Neural progenitor cell (in vitro differentiated cells): ENCODE results near the gene FATE1. TPM values are rescaled to one million over a fixed set of nuclear protein-coding genes. Genes with fewer than 3 reads are reported as not detected.

Experiments
- DNase-seq: peaks from one replicate; pipeline ENCODE4 v3.0.0-alpha.2; 2016; ENCODE audit warnings: low spot score
- H2AFZ ChIP-seq: fragments of 200-600 bp; sonication (generic); replicated peaks from 2 replicates; pipeline ENCODE4 v1.6.1; 2016; ENCODE audit warnings: antibody characterized with exemption
- H3F3A ChIP-seq: fragments of 200-600 bp; sonication (generic); 2 replicates; pipeline ENCODE4 v1.6.1; 2016; ENCODE audit warnings: antibody characterized with exemption, low read depth
- H3K27ac ChIP-seq: fragments of 200-600 bp; sonication (generic); 2 replicates; pipeline ENCODE4 v1.5.1; 2016; ENCODE audit warnings: mild to moderate bottlenecking
- H3K27me3 ChIP-seq: fragments of 200-600 bp; sonication (generic); 2 replicates; pipeline ENCODE4 v1.6.1; 2016; ENCODE audit warnings: mild to moderate bottlenecking, moderate library complexity
- H3K36me3 ChIP-seq: fragments of 200-600 bp; sonication (generic); 2 replicates; pipeline ENCODE4 v1.5.1; 2016
- H3K4me1 ChIP-seq: fragments of 200-600 bp; sonication (generic); 2 replicates; pipeline ENCODE4 v1.6.1; 2016; ENCODE audit warnings: mixed run types
- H3K4me2 ChIP-seq: fragments of 200-600 bp; sonication (generic); 2 replicates; pipeline ENCODE4 v1.6.1; 2016
- H3K4me3 ChIP-seq: fragments of 200-600 bp; sonication (generic); 2 replicates; pipeline ENCODE4 v1.5.1; 2016
- H3K79me2 ChIP-seq: fragments of 200-600 bp; sonication (generic); 2 replicates; pipeline ENCODE4 v1.6.1; 2016; ENCODE audit warnings: low read depth
- H3K9ac ChIP-seq: fragments of 200-600 bp; sonication (generic); 2 replicates; pipeline ENCODE4 v1.6.1; 2016
- H3K9me3 ChIP-seq: fragments of 200-600 bp; sonication (generic); 2 replicates; pipeline ENCODE4 v1.5.1; 2016; ENCODE audit warnings: low read depth
- H4K20me1 ChIP-seq: fragments of 200-600 bp; sonication (generic); 2 replicates; pipeline ENCODE4 v1.6.1; 2016; ENCODE audit warnings: low read depth
- H3K27ac Mint-ChIP-seq: 3 replicates; pipeline ENCODE4 v1.8.0; 2021; ENCODE audit warnings: mixed read lengths
- H3K27me3 Mint-ChIP-seq: 2 replicates; pipeline ENCODE4 v1.8.0; 2022; ENCODE audit warnings: low read depth, mild to moderate bottlenecking, inconsistent platforms, moderate library complexity, mixed read lengths; ENCODE audit not compliant: insufficient read depth
- H3K36me3 Mint-ChIP-seq: 3 replicates; pipeline ENCODE4 v1.8.0; 2021; ENCODE audit warnings: mixed read lengths
- H3K4me1 Mint-ChIP-seq: 3 replicates; pipeline ENCODE4 v1.8.0; 2021; ENCODE audit warnings: mixed read lengths
- H3K4me3 Mint-ChIP-seq: 3 replicates; pipeline ENCODE4 v1.8.0; 2021; ENCODE audit warnings: mild to moderate bottlenecking, moderate library complexity, mixed read lengths
- H3K9me3 Mint-ChIP-seq: 3 replicates; pipeline ENCODE4 v1.8.0; 2020; ENCODE audit warnings: mixed read lengths
- CTCF ChIP-seq: fragments of 200-600 bp; sonication (generic); IDR thresholded peaks from 2 replicates; pipeline ENCODE4 v1.5.1; 2017; ENCODE audit warnings: antibody characterized with exemption, mild to moderate bottlenecking
- EZH2 ChIP-seq: fragments of 200-600 bp; sonication (generic); IDR thresholded peaks from 2 replicates; pipeline ENCODE4 v1.6.1; 2017; ENCODE audit warnings: antibody characterized with exemption, mild to moderate bottlenecking, moderate library complexity
- EZH2phosphoT487 ChIP-seq: fragments of 200-600 bp; sonication (generic); IDR thresholded peaks from 2 replicates; pipeline ENCODE4 v1.6.1; 2017; ENCODE audit warnings: antibody characterized with exemption
- total RNA-seq: library from RNA; depleted of rRNA; stranded (reverse); fragments of >200 nt; gene quantifications from 2 replicates; pipeline ENCODE4 v1.2.3, GENCODE V29; 2015; ENCODE audit warnings: low replicate concordance

FATE1 gene
- total RNA-seq, 1 donor from 2014 or later = not detected

- no peaks in the 10 kb centered on the region for H3K9me3 ChIP-seq
Observed at GRCh38 chrX:151737494-151737893, 21.7 kb downstream of the FATE1 start.

GRCh38 chrX:151738751-151739150 is 22.9 kb downstream of the FATE1 start:
- H3K36me3 ChIP-seq = no peaks in the 10 kb centered on the region
- H3K9ac ChIP-seq = no peak overlapping the region
- no peaks in the 10 kb centered on the region for H3K9me3 ChIP-seq
- no peak for TF ChIP-seq EZH2
- no peak for TF ChIP-seq EZH2phosphoT487
- TF ChIP-seq CTCF = no peak
- no peak for DNase-seq
- peaks cover 19% of the 10 kb centered on the region for H3K27me3 Mint-ChIP-seq
- no peaks in the 10 kb centered on the region for H3K36me3 Mint-ChIP-seq
- no peak overlapping the region for H3K4me2 ChIP-seq
- H3K4me3 Mint-ChIP-seq = no peak overlapping the region
- no peaks in the 10 kb centered on the region for H4K20me1 ChIP-seq
- H2AFZ ChIP-seq = no peak overlapping the region
- H3K27ac Mint-ChIP-seq = no peak overlapping the region
- H3K79me2 ChIP-seq = no peaks in the 10 kb centered on the region
- peaks cover 20% of the 10 kb centered on the region for H3K9me3 Mint-ChIP-seq
- H3F3A ChIP-seq = no peaks in the 10 kb centered on the region
- no peak overlapping the region for H3K27ac ChIP-seq
- H3K27me3 ChIP-seq = no peaks in the 10 kb centered on the region
- no peaks in the 10 kb centered on the region for H3K4me1 ChIP-seq
- H3K4me1 Mint-ChIP-seq = no peaks in the 10 kb centered on the region
- H3K4me3 ChIP-seq = no peak overlapping the region

More at GRCh38 chrX:151737494-151737893, 21.7 kb downstream of the FATE1 start:
- H3K27me3 Mint-ChIP-seq = peaks cover 18% of the 10 kb centered on the region
- Histone ChIP-seq H3K79me2 (no peaks in the 10 kb centered on the region), H3K36me3 (no peaks in the 10 kb centered on the region), H3K9ac (no peak overlapping the region), H4K20me1 (no peaks in the 10 kb centered on the region), H3K27ac (no peak overlapping the region), H3F3A (no peaks in the 10 kb centered on the region), H3K4me3 (no peak overlapping the region), H3K4me1 (no peaks in the 10 kb centered on the region), H3K27me3 (no peaks in the 10 kb centered on the region), H3K4me2 (no peak overlapping the region), H2AFZ (no peak overlapping the region)
- no peak overlapping the region for H3K27ac Mint-ChIP-seq
- peaks cover 19% of the 10 kb centered on the region for H3K9me3 Mint-ChIP-seq
- no peak for DNase-seq
- no peaks in the 10 kb centered on the region for H3K36me3 Mint-ChIP-seq
- no peak overlapping the region for H3K4me3 Mint-ChIP-seq
- TF ChIP-seq EZH2 = no peak
- TF ChIP-seq EZH2phosphoT487 = no peak
- no peak for TF ChIP-seq CTCF
- no peaks in the 10 kb centered on the region for H3K4me1 Mint-ChIP-seq

- peaks cover 16% of the 10 kb centered on the region for H3K27me3 Mint-ChIP-seq
- Histone ChIP-seq H3F3A (no peaks in the 10 kb centered on the region), H2AFZ (no peak overlapping the region), H3K9me3 (no peaks in the 10 kb centered on the region), H4K20me1 (no peaks in the 10 kb centered on the region), H3K4me1 (no peaks in the 10 kb centered on the region), H3K9ac (no peak overlapping the region), H3K36me3 (no peaks in the 10 kb centered on the region), H3K27ac (no peak overlapping the region), H3K4me2 (no peak overlapping the region), H3K79me2 (no peaks in the 10 kb centered on the region), H3K27me3 (no peaks in the 10 kb centered on the region), H3K4me3 (no peak overlapping the region)
- no peaks in the 10 kb centered on the region for H3K36me3 Mint-ChIP-seq
- no peak for DNase-seq
- peaks cover 21% of the 10 kb centered on the region for H3K9me3 Mint-ChIP-seq
- no peak for TF ChIP-seq EZH2phosphoT487
- no peak for TF ChIP-seq EZH2
- TF ChIP-seq CTCF = no peak
- no peak overlapping the region for H3K27ac Mint-ChIP-seq
- no peak overlapping the region for H3K4me3 Mint-ChIP-seq
- H3K4me1 Mint-ChIP-seq = no peaks in the 10 kb centered on the region
Observed at GRCh38 chrX:151741606-151742005, 25.8 kb downstream of the FATE1 start.
